GM21619 (cell line): Measurements from ENCODE around the gene TMEM237.
"Not testable (repeated sequence)": the region's sequence is repeated elsewhere in the genome, so short reads cannot be mapped to it uniquely, and the experiment has no call there.

ENCODE experiments used
- ATAC-seq: cut with Tn5 transposase; IDR thresholded peaks from one replicate; pipeline ENCODE4 v1.9.1; 2021; ENCODE audit not compliant: unreplicated experiment

TMEM237 gene

DNA sequence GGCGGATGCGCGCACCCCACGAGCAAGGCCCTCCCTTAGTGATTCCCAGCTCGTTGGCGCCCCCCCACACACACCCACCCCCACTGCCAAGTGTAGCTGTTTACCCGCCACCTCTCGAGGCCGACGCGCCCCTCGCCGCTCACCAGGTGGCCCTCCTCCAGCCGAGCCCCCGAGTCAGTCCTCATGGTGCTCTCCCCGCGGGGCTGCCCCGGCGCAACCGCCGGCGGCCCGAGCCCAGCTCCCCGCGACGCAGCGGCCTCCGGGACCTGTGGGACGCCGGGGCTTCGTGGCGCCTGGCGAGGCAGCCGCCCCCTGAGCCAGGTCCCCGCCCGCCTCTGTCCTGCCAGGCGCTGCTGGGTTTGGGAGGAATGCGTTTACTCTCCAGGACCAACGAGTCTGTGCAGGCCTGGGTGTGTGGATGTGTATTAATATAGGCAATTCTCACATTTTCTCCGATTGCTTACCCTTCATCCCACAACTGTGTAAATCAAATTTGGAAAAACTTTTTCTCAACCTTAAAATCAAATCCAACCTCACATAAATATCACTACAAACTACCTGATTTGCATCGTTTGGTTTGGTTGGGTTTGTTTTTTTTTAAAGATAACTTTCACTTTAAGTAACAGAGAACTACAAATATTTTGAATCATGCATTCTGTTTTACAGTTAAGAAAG lies at the start of gene TMEM237:
Gene TMEM237 (minus strand): TSS at position 288 of the 675 bp plus-strand sequence. CDS start 103 bp downstream, at position 185.
- peak; percentile 54 for ATAC-seq

GRCh38 chr2:201685156-201685555 lies 41.9 kb upstream of the TMEM237 start:
- ATAC-seq: no peak

GRCh38 chr2:201680743-201681142 lies 37.4 kb upstream of the TMEM237 start:
- no peak for ATAC-seq

DNA sequence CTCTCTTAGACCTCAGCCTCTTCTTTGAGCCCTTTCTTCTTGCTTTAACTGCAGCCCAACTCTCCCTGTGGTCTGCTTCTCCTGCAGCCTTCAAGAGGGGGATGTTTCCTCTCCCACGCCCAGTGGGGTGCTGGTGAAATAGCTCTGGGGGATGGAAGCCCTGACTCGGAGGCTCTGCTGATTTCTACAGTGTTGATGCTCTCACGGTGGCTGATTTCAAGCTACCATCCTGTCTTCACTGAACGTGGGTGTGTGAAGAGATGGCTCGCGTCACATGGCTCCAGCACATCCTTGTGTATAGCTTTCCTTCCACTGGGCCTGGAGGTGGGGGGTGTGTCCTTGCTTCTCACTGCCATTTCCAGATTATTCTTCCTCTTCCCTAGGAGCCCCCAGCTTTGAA lies 35.1 kb upstream of the TMEM237 start:
- ATAC-seq: no peak

DNA sequence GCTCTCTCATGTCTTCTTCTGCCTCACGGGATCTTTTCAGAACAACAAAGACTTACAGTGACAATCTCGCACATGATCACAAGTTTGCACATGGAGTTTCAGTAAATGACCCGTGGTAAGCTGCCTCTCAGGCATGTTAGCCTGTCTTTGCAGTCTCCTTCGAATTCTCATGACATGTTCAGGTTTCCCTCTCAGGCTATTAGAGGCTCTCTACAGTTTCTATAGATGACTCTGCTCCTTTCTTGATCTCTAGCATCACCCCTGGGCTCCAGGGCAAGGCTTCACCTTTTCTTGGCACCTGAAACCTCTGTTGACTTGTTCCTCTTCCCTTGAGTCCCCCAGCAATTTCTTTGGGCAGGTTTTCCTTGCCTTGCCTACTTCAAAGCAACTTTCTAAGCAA lies 32.2 kb upstream of the TMEM237 start:
- no peak for ATAC-seq

DNA sequence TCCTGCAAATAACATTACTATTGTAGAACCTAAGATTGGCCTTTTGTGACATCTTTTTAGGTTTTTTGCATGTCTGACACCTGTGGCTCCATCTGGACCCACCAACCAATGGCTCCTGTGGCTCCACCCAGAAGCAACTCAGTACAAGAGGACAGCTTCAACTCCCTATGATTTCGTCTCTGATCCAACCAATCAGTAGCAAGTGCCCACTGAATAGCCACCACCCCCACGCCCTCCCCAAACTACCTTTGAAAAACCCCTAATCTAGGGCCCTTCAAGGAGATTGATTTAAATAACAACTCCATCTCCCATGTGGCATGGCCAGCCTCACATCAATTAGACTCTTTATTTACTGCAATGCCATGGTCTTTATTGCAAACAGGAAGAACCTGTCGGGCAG lies 31.5 kb upstream of the TMEM237 start:
- no peak for ATAC-seq

DNA sequence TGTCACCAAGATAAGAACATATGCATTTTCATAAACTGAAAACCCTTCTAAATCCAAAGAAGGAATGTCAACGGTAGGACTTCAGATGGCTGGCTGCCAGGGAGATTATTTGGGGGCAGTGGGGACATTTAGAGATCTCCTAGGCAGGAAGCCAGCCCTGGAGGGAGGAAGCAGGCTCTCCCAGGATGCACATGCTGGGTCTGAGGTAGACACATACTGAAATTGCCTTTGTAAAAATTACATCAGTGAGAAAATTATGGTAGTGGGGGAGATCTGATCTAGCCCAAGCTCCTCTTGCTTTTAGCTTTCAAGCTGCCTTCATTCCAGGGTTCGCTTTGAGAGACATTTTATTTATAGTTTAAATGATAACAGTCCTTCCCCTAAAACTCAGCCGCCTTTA lies 31.0 kb upstream of the TMEM237 start:
- ATAC-seq: no peak

- ATAC-seq: no peak
These were observed 30.2 kb upstream of the TMEM237 start for GRCh38 chr2:201673546-201673945.

- ATAC-seq: not testable (repeated sequence)
These were observed 27.9 kb upstream of the TMEM237 start for GRCh38 chr2:201671205-201671604.

DNA sequence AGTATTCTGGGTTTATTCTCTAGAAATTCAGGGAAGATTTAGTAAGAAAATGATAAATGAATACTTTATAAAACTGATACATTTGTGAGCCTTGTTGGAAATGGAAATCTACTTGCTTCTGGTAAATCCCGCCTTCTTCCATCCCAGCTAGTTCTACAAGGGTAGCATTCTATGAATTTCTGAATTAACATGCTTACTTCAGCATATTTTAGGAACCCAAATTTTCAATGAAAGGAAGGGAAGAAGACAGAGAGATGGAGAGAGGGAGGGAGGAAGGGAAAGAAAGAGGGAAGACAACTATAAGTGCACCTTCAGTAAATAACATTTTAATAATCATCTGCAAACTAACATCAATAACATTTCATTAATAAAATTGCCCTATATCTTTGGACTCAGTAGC lies 26.6 kb upstream of the TMEM237 start:
- no peak for ATAC-seq

- no peak for ATAC-seq
These were observed 25.2 kb upstream of the TMEM237 start for GRCh38 chr2:201668402-201668910.

- ATAC-seq: no peak
These were observed 21.0 kb upstream of the TMEM237 start for GRCh38 chr2:201664334-201664733.

GRCh38 chr2:201661366-201661765 lies 18.1 kb upstream of the TMEM237 start:
- no peak for ATAC-seq

DNA sequence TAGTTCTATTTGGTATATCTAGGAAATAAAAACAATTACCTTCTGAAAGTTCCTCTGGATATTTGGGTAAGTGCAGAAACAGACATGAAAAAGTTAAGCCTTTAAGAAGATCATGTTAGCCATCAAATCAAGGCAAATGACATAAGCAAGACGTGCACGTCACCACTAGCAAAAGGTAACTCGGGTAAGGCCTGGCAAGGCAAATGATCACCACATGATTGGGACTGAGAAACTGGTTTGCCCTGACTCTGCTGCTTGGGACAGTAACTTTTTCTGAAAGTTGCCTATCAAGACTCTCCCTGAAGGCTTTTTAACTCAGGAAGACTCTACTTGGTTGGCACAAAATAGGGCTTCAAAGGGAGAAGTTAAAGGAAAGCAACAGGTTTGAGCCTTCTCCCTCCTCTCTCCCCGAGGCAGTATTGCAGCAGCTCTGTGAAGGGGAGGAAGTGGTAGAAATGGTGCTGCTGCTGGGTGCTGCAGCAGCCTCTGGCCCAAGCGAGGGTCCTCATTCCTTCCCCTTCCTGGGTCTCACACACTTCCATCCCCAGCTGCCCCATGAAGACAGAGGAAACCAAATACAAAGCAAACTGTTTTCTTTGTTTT lies 17.1 kb upstream of the TMEM237 start:
- ATAC-seq: no peak

- ATAC-seq: no peak
These were observed 13.4 kb upstream of the TMEM237 start for GRCh38 chr2:201656740-201657139.

DNA sequence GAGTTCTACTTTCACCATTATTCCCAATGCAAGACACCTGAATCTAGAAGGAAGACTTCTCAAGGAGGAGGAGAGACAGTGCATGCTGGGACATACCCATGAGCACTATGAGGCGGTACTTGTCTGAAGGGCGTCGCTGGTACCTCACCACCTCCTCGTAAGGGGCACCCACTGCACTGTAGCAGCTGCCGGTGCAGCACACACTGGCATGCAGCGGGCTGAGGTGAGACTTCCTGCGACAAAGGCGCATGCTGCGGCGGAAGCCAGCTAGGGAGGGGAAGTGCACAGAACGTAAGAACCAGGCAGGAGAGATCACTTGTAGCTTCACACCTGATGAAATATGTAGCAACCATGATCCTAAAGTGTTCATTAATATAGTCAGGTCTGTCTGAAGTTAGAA lies 12.8 kb upstream of the TMEM237 start:
- no peak for ATAC-seq

- ATAC-seq: no peak
These were observed 11.5 kb upstream of the TMEM237 start for GRCh38 chr2:201654616-201655384.

DNA sequence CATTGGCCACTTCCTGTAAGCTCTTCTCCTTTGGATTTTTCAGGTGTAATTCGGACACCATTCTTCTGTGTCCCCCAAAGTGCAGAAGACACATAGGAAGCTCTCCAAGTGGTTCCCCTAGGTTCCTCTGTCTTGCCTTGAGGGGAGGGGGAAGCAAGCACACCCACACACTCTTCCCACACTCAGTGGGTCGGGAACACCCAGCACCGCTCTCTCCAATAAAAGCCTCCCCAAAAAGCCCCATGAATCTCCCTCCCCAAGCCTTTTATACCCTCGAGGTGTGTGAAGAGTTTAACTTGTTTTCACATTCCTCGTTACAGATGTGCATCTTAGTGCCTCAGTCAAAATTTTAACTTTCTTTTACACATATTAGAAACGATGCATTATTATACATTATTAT lies 9.9 kb upstream of the TMEM237 start:
- no peak for ATAC-seq

DNA sequence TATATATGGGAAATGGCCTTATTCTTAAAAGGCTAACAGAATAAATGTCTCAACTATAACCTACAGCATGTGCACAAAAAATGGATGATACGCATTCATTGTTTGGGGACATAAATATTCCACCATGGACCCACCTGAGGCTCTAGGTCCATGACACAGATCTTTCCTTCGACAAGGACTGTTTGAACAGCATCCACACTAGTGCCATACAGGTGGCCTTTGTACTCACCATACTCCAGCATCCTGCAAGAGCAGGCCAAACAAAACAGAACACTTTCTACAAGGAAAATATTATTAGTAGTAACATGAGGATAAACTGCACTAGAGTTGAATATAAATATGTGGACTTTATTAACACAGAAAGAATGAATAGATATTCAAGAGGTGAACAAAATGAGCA lies 6.1 kb upstream of the TMEM237 start:
- ATAC-seq: no peak

DNA sequence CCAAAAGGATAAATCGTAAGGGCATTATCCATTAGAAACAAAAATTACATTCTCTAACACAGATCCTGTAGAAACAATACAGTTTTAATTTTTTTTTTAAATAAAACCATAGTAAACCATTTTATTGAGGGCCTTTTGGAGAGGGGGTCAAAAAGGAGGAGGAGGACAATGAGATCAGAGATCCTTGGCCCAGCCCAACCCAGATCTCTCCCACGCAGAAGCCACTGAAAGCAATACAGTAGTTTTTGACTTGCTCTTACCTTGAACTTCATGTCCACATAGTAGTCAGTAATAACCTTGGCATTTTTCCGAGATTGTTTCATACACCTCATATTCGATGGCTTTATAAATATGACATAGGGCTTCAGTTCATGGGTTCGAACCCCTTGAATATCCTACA lies 4.1 kb upstream of the TMEM237 start:
- no peak for ATAC-seq

GRCh38 chr2:201644001-201644400 lies 698 bp upstream of the TMEM237 start:
- ATAC-seq: no peak
